ENCODE results near the gene BCDIN3D.
"Not testable (repeated sequence)": the region's sequence is repeated elsewhere in the genome, so short reads cannot be mapped to it uniquely, and the experiment has no call there.

BCDIN3D gene

GRCh38 chr12:49875115-49875720, 32.3 kb upstream of the BCDIN3D start:
- H3K4me3 ChIP-seq (ENCODE audit: control insufficient read depth, low read depth, low read length) = no peak overlapping the region
- no peak for TF ChIP-seq CTCF (conservative IDR thresholded peaks at IDR 0.05; ENCODE audit: control insufficient read depth, insufficient read depth, low read depth, low read length)
- DNase-seq (ENCODE audit: low read depth) = no peak

DNA sequence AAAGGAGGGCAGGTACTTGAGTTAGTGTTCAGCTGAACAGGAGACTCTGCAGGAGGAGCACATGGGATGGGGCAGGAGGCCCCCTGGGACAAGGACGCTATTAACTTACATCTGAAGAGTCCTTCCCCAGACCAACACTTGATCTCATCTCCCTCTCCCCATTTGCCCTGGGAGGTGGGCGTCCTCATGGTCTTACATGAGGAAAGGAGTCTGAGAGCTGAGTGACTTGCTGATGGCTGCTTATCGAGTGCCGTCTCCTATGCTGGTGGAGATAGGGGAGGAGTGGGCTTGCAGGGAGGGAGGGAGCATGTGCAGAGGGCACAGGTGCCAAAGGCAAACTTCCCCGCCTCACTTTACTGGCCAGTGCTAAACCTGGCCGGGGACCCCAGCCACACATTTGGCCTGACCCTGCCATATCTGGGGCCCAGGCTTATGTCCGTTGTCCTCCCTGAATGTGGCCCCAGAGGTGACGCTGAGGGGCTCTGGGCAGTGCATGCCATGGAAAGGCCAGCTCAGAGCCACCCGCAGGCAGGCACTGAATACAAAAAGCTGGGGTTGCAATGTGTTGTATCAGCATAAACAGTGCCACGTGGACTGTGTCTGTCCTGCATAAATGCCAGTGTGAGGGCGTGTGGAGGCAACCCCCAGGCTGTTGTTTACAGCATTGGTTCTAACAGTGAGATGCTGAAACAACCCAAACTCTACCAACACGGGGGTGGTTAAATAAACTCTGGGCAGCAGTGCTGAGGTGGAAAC, 31.4 kb upstream of the BCDIN3D start:
- no peak for DNase-seq (ENCODE audit: low read depth)
- TF ChIP-seq CTCF (conservative IDR thresholded peaks at IDR 0.05; ENCODE audit: control insufficient read depth, insufficient read depth, low read depth, low read length) = no peak
- no peak overlapping the region for H3K4me3 ChIP-seq (ENCODE audit: control insufficient read depth, low read depth, low read length)

DNA sequence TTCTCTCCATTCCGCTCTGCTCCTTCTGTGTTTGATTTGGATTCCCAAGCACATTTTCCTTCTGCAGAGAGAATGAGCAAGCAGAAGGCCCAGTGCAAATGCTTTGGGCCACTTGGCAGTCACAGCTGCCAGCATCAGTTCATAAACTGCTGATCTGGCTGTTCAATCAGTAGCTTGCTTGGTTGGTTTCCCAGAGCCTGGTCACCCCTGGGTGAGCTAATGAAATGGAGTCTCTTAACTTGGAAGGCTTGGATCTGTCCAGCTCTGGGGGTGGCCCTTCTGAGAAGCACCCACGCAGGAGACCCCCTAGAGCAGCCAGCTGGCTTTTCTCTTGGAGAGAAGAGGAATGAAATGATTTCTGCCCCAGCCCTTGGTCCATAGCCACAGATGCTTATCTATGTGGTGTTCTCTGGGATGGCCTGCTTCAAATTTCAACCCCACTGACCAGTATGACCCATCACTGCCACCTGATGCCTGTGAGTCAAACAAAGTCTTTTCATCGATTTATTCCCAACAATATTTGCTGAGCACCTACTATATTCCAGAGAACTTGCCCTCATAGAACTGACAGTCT, 30.5 kb upstream of the BCDIN3D start:
- H3K4me3 ChIP-seq (ENCODE audit: control insufficient read depth, low read depth, low read length) = no peak overlapping the region
- peak; percentile 49 for DNase-seq (ENCODE audit: low read depth)
- TF ChIP-seq CTCF (conservative IDR thresholded peaks at IDR 0.05; ENCODE audit: control insufficient read depth, insufficient read depth, low read depth, low read length) = no peak

GRCh38 chr12:49872781-49873181, 29.9 kb upstream of the BCDIN3D start:
- DNase-seq (ENCODE audit: low read depth) = peak; percentile 41
- H3K4me3 ChIP-seq (ENCODE audit: control insufficient read depth, low read depth, low read length) = no peak overlapping the region
- TF ChIP-seq CTCF (conservative IDR thresholded peaks at IDR 0.05; ENCODE audit: control insufficient read depth, insufficient read depth, low read depth, low read length) = no peak

- no peak for DNase-seq (ENCODE audit: low read depth)
- no peak for TF ChIP-seq CTCF (conservative IDR thresholded peaks at IDR 0.05; ENCODE audit: control insufficient read depth, insufficient read depth, low read depth, low read length)
- H3K4me3 ChIP-seq (ENCODE audit: control insufficient read depth, low read depth, low read length) = no peak overlapping the region
These were observed 29.5 kb upstream of the BCDIN3D start for GRCh38 chr12:49872381-49872780.

DNA sequence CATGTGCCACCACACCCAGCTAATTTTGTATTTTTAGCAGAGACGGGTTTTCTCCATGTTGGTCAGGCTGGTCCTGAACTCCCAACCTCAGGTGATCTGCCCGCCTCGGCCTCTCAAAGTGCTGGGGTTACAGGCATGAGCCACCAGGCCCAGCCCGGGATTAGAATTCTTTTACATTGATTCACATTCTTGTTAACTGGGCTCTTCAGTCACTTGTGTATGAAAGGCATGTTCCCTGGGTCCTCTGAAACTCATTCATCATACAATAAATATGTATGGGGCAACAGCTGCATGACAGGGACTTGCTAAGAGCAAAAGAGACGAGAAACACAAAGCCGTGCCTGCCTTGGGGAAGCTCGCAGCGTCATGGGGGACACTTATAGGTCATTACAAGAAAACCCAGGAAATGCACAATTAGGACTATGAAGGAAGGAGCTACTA, 28.9 kb upstream of the BCDIN3D start:
- DNase-seq (ENCODE audit: low read depth); H3K4me3 ChIP-seq (ENCODE audit: control insufficient read depth, low read depth, low read length): not testable (repeated sequence)

GRCh38 chr12:49871263-49871561, 28.3 kb upstream of the BCDIN3D start:
- no peak overlapping the region for H3K4me3 ChIP-seq (ENCODE audit: control insufficient read depth, low read depth, low read length)
- no peak for DNase-seq (ENCODE audit: low read depth)
- TF ChIP-seq CTCF (conservative IDR thresholded peaks at IDR 0.05; ENCODE audit: control insufficient read depth, insufficient read depth, low read depth, low read length) = no peak

All from fibroblast of mammary gland (primary cell).